HEK293 (cell line): ENCODE data around the gene PREX1.

ENCODE experiments used
- CTCF ChIA-PET: fragments of 350-600 bp; formaldehyde crosslinking; extraction: SDS; loops from one replicate; lab custom pipeline; 2021; ENCODE audit warnings: antibody characterized with exemption; lab: Yijun Ruan, JAX
- POLR2A ChIA-PET: fragments of 300-600 bp; formaldehyde crosslinking; extraction: SDS; loops from one replicate; lab custom pipeline; 2020; ENCODE audit warnings: antibody characterized with exemption, inconsistent platforms; lab: Yijun Ruan, JAX
- H3K27ac ChIP-seq: fragments of 200-500 bp; sonication (Bioruptor generic); 2 replicates; pipeline ENCODE4 v1.5.1; 2014; ENCODE audit warnings: low read depth, low read length, control low read depth, inconsistent platforms; ENCODE audit errors: extremely low read depth
- H3K36me3 ChIP-seq, 2 experiments: fragments of 200-500 bp in 1 of 2; sonication (Bioruptor generic) in 1 of 2; 1 replicate in 1 of 2; 2 replicates in 1 of 2; pipeline ENCODE4 v1.5.1; 2014 to 2017; ENCODE audit warnings: inconsistent platforms in 2 of 2, low read length in 2 of 2; ENCODE audit not compliant: control insufficient read depth in 2 of 2, insufficient read depth in 1 of 2
- H3K4me1 ChIP-seq: fragments of 200-500 bp; sonication (Bioruptor generic); 2 replicates; pipeline ENCODE4 v1.5.1; 2014; ENCODE audit warnings: mild to moderate bottlenecking, low read length, inconsistent platforms; ENCODE audit not compliant: control insufficient read depth, insufficient read depth
- H3K4me3 ChIP-seq: 2 replicates; pipeline ENCODE4 v1.5.1; 2011; ENCODE audit warnings: low read depth, mild to moderate bottlenecking, control low read depth, low read length, moderate library complexity
- H3K9me3 ChIP-seq: fragments of 200-500 bp; sonication (Bioruptor generic); 2 replicates; pipeline ENCODE4 v1.5.1; 2014; ENCODE audit warnings: low read depth, low read length, inconsistent platforms; ENCODE audit not compliant: control insufficient read depth, insufficient read depth
- GFI1B ChIP-seq: fragments of 450-650 bp; formaldehyde crosslinking; IDR thresholded peaks from 2 replicates; pipeline ENCODE4 v1.5.1; 2016; ENCODE audit warnings: missing biosample characterization, missing genetic modification characterization
- GLIS1 ChIP-seq: fragments of 450-650 bp; formaldehyde crosslinking; IDR thresholded peaks from 2 replicates; pipeline ENCODE4 v1.5.1; 2016; ENCODE audit warnings: missing biosample characterization, missing genetic modification characterization
- HIC1 ChIP-seq: fragments of 450-650 bp; formaldehyde crosslinking; IDR thresholded peaks from 2 replicates; pipeline ENCODE4 v1.5.1; 2016; ENCODE audit warnings: missing biosample characterization, missing genetic modification characterization
- MZF1 ChIP-seq: fragments of 450-650 bp; formaldehyde crosslinking; IDR thresholded peaks from 2 replicates; pipeline ENCODE4 v1.5.1; 2017; ENCODE audit warnings: missing biosample characterization, missing genetic modification characterization, borderline replicate concordance
- SP7 ChIP-seq: fragments of 450-650 bp; formaldehyde crosslinking; IDR thresholded peaks from 2 replicates; pipeline ENCODE4 v1.5.1; 2016; ENCODE audit warnings: missing biosample characterization, missing genetic modification characterization
- ZFHX2 ChIP-seq: fragments of 450-650 bp; formaldehyde crosslinking; conservative IDR thresholded peaks from 2 replicates; pipeline ENCODE4 v1.5.1; 2016; ENCODE audit warnings: missing biosample characterization, missing genetic modification characterization
- ZIC2 ChIP-seq: fragments of 450-650 bp; formaldehyde crosslinking; IDR thresholded peaks from 2 replicates; pipeline ENCODE4 v1.5.1; 2016; ENCODE audit warnings: missing biosample characterization, missing genetic modification characterization
- ZNF10 ChIP-seq: fragments of 450-650 bp; formaldehyde crosslinking; IDR thresholded peaks from 2 replicates; pipeline ENCODE4 v1.5.1; 2017; ENCODE audit warnings: missing biosample characterization, missing genetic modification characterization
- ZNF121 ChIP-seq: fragments of 450-650 bp; formaldehyde crosslinking; IDR thresholded peaks from 2 replicates; pipeline ENCODE4 v1.5.1; 2016; ENCODE audit warnings: missing biosample characterization, missing genetic modification characterization
- ZNF19 ChIP-seq: fragments of 450-650 bp; formaldehyde crosslinking; IDR thresholded peaks from 2 replicates; pipeline ENCODE4; 2016; ENCODE audit warnings: missing biosample characterization, missing genetic modification characterization, low read depth
- ZNF221 ChIP-seq: fragments of 450-650 bp; formaldehyde crosslinking; IDR thresholded peaks from 2 replicates; pipeline ENCODE4 v1.5.1; 2017; ENCODE audit warnings: missing biosample characterization, missing genetic modification characterization, borderline replicate concordance
- ZNF223 ChIP-seq: fragments of 450-650 bp; formaldehyde crosslinking; IDR thresholded peaks from 2 replicates; pipeline ENCODE4 v1.5.1; 2016; ENCODE audit warnings: missing biosample characterization, missing genetic modification characterization
- ZNF324 ChIP-seq: fragments of 450-650 bp; formaldehyde crosslinking; IDR thresholded peaks from 2 replicates; pipeline ENCODE4 v1.5.1; 2016; ENCODE audit warnings: missing biosample characterization, missing genetic modification characterization
- ZNF37A ChIP-seq: fragments of 450-650 bp; IDR thresholded peaks from 2 replicates; pipeline ENCODE4 v1.5.1; 2018; ENCODE audit warnings: missing biosample characterization, missing genetic modification characterization
- ZNF433 ChIP-seq: fragments of 450-650 bp; formaldehyde crosslinking; IDR thresholded peaks from 2 replicates; pipeline ENCODE4 v1.5.1; 2016; ENCODE audit warnings: missing biosample characterization, missing genetic modification characterization, low read depth
- ZNF510 ChIP-seq: fragments of 450-650 bp; formaldehyde crosslinking; IDR thresholded peaks from 2 replicates; pipeline ENCODE4 v1.5.1; 2018; ENCODE audit warnings: mild to moderate bottlenecking, missing genetic modification characterization, missing biosample characterization; ENCODE audit not compliant: insufficient replicate concordance
- ZNF548 ChIP-seq: fragments of 450-650 bp; formaldehyde crosslinking; IDR thresholded peaks from 2 replicates; pipeline ENCODE4 v1.5.1; 2016; ENCODE audit warnings: missing biosample characterization, missing genetic modification characterization
- ZNF658 ChIP-seq: fragments of 450-650 bp; formaldehyde crosslinking; IDR thresholded peaks from 2 replicates; pipeline ENCODE4; 2016; ENCODE audit warnings: missing biosample characterization, missing genetic modification characterization
- ZNF777 ChIP-seq: fragments of 450-650 bp; formaldehyde crosslinking; IDR thresholded peaks from 2 replicates; pipeline ENCODE4 v1.5.1; 2017; ENCODE audit warnings: missing biosample characterization, missing genetic modification characterization, borderline replicate concordance
- ZSCAN4 ChIP-seq: fragments of 450-650 bp; formaldehyde crosslinking; IDR thresholded peaks from 2 replicates; pipeline ENCODE4 v1.5.1; 2017; ENCODE audit warnings: missing biosample characterization, missing genetic modification characterization
- TF ChIP-seq, protein P1 (sequence below): fragments of 450-650 bp; formaldehyde crosslinking; IDR thresholded peaks from 2 replicates; pipeline ENCODE4 v1.5.1; 2016; ENCODE audit warnings: missing biosample characterization, missing genetic modification characterization
- TF ChIP-seq, protein P2 (sequence below): fragments of 450-650 bp; formaldehyde crosslinking; IDR thresholded peaks from 2 replicates; pipeline ENCODE4 v1.5.1; 2016; ENCODE audit warnings: missing biosample characterization, missing genetic modification characterization

PREX1 gene

DNA sequence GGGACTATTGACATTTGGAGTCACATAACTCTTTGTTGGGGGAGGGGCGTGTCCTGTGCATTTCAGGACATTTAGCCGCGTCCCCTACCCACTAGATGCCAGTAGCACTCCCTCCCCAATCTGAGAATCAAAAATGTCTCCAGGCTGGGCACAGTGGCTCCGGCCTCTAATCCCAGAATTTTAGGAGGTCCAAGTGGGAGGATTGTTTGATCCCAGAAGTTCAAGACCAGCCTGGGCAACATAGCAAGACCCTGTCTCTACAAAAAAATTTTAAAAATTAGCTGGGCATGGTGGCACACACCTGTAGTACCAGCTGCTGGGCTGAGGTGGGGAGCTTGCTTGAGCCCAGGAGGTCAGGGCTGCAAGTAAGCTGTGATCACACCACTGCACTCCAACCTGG, 2.1 kb upstream of the PREX1 start:
- Histone ChIP-seq H3K4me1 (peaks cover 9% of the 10 kb centered on the region; the same call in 1 of the 2 replicates), H3K27ac (no peak overlapping the region), H3K4me3 (no peak overlapping the region), H3K36me3 (no peaks in the 10 kb centered on the region), H3K9me3 (no peaks in the 10 kb centered on the region)
- ChIA-PET CTCF (no interaction called here), POLR2A (no interaction called here)
- TF ChIP-seq ZNF37A (no peak), ZNF121 (peak; percentile 67; the same call in 1 of the 2 replicates)

DNA sequence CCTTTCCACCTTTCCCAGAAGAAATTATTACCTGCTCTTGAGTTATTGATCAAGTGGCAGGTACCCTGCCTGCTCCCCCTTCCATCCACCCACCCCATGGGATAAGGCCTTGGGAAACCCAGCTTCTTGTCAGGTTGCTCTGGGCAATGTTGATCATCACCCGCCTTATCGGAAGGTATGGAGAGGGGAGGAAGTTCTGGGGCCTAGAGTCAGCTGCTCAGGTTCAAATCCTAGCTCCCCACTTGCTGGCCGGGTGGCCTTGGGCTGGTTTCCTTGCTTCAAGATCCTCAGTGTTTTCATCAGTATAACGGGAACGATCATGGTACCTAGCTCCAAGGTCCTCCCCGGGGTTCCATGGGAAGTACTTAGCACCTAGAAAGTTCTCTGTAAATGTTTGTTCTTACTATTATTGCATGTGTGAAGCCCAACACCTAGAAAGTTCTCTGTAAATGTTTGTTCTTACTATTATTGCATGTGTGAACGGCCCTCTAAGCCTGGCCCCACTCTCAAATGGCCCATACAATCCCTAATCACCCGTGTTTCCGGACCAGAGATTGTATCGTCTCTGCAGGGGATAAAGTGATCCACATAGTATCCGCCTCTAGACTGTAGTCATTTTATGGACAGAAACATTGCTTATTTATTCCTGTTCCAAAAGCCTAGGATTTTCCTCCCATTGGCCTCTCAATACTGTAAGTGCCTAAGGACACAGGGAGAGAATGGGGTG, 1.1 kb upstream of the PREX1 start:
- Histone ChIP-seq H3K27ac (no peak overlapping the region; the same call in 1 of the 2 replicates), H3K9me3 (no peaks in the 10 kb centered on the region), H3K4me1 (peaks cover 9% of the 10 kb centered on the region; the same call in 1 of the 2 replicates), H3K4me3 (peak overlapping the region; percentile 60), H3K36me3 (no peaks in the 10 kb centered on the region)
- CTCF ChIA-PET: interaction anchor here (0.6 kb wide), 2 partner anchors 171 to 775 kb away, joined by 3 to 6 read pairs; no protein-coding TSS in a partner anchor
- POLR2A ChIA-PET: interaction anchor here (1.3 kb wide), 1 partner anchor 95 kb away, joined by 7 read pairs; no protein-coding TSS in a partner anchor
- TF ChIP-seq ZNF223 (tag by site-specific recombination) (0 out of 2 replicates have a peak, but pooled peaks have one; percentile 12), SP7 (tag by site-specific recombination) (no peak), GFI1B (tag by site-specific recombination) (no peak), ZNF510 (tag by site-specific recombination) (no peak), ZNF777 (tag by site-specific recombination) (0 out of 2 replicates have a peak, but pooled peaks have one; percentile 2), ZNF433 (tag by site-specific recombination) (no peak), ZNF324 (tag by site-specific recombination) (no peak), ZNF10 (no peak), ZNF548 (tag by site-specific recombination) (no peak), MZF1 (tag by site-specific recombination) (no peak), ZIC2 (tag by site-specific recombination) (no peak), ZNF19 (tag by site-specific recombination) (no peak)

- ChIA-PET CTCF (interaction anchor here (0.6 to 2.3 kb wide), 2 partner anchors 48 to 78 kb away, joined by 3 to 6 read pairs; no protein-coding TSS in a partner anchor), POLR2A (interaction anchor here (1.1 to 1.6 kb wide), 2 partner anchors 27 to 95 kb away, joined by 4 read pairs; partner anchors contain the start of gene ARFGEF2)
- Histone ChIP-seq H3K4me3 (peak overlapping the region; percentile 60), H3K36me3 (no peaks in the 10 kb centered on the region), H3K9me3 (no peaks in the 10 kb centered on the region), H3K27ac (no peak overlapping the region; the same call in 1 of the 2 replicates), H3K4me1 (peaks cover 9% of the 10 kb centered on the region; the same call in 1 of the 2 replicates)
- TF ChIP-seq ZNF658 (no peak), ZFHX2 (peak; percentile 70), HIC1 (tag by site-specific recombination) (0 out of 2 replicates have a peak, but pooled peaks have one; percentile 13), ZNF221 (tag by site-specific recombination) (no peak), GLIS1 (0 out of 2 replicates have a peak, but pooled peaks have one; percentile 31), ZSCAN4 (tag by site-specific recombination) (no peak)
- TF ChIP-seq, protein P1, sequence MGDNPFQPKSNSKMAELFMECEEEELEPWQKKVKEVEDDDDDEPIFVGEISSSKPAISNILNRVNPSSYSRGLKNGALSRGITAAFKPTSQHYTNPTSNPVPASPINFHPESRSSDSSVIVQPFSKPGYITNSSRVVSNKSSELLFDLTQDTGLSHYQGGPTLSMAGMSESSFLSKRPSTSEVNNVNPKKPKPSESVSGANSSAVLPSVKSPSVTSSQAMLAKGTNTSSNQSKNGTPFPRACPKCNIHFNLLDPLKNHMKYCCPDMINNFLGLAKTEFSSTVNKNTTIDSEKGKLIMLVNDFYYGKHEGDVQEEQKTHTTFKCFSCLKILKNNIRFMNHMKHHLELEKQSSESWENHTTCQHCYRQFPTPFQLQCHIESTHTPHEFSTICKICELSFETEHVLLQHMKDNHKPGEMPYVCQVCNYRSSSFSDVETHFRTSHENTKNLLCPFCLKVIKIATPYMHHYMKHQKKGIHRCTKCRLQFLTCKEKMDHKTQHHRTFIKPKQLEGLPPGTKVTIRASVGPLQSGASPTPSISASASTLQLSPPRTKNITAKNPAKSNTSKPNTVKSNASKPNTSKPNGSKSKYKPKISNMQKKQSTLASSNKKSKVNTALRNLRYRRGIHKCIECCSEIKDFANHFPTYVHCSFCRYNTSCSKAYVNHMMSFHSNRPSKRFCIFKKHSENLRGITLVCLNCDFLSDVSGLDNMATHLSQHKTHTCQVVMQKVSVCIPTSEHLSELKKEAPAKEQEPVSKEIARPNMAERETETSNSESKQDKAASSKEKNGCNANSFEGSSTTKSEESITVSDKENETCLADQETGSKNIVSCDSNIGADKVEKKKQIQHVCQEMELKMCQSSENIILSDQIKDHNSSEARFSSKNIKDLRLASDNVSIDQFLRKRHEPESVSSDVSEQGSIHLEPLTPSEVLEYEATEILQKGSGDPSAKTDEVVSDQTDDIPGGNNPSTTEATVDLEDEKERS (tag by site-specific recombination): no peak
- TF ChIP-seq, protein P2, sequence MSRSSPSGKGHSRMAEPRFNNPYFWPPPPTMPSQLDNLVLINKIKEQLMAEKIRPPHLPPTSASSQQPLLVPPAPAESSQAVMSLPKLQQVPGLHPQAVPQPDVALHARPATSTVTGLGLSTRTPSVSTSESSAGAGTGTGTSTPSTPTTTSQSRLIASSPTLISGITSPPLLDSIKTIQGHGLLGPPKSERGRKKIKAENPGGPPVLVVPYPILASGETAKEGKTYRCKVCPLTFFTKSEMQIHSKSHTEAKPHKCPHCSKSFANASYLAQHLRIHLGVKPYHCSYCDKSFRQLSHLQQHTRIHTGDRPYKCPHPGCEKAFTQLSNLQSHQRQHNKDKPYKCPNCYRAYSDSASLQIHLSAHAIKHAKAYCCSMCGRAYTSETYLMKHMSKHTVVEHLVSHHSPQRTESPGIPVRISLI (tag by site-specific recombination): no peak
These were observed 672 bp downstream of the PREX1 start for GRCh38 chr20:48826883-48827771.
